Endothelial cell of umbilical vein (primary cell): ENCODE measurements around the gene PNLIPRP1. TPM values are rescaled to one million over a fixed set of nuclear protein-coding genes. Genes with fewer than 3 reads are reported as not detected.

Source experiments
- Bru-seq: library from RNA; stranded (reverse); fragments of 400-500 nt; gene quantifications from one replicate; lab custom pipeline; 2021; lab: Mats Ljungman, UMichigan
- BruChase-seq, 2 experiments: library from RNA; stranded (reverse); fragments of 400-500 nt; gene quantifications; one replicate each; lab custom pipeline; 2021; lab: Mats Ljungman, UMichigan
- BruUV-seq: library from RNA; stranded (reverse); fragments of 400-500 nt; replicated peaks from 2 replicates; lab custom pipeline; 2021; lab: Mats Ljungman, UMichigan
- CTCF ChIA-PET: fragments of 300-600, 350-600 bp; sonication (Branson Sonifier 250); formaldehyde crosslinking; loops from one replicate; lab custom pipeline; 2021; ENCODE audit warnings: antibody characterized with exemption, inconsistent platforms; lab: Charles Lee
- POLR2A ChIA-PET: fragments of 300-600, 350-600 bp; sonication (Branson Sonifier 250); formaldehyde crosslinking; loops from one replicate; lab custom pipeline; 2021; ENCODE audit warnings: antibody characterized with exemption, inconsistent platforms; lab: Charles Lee
- DNase-seq: peaks from one replicate; pipeline ENCODE4 v3.0.0-alpha.2; 2011; ENCODE audit warnings: low read depth, low spot score
- FAIRE-seq: peaks from 2 replicates; lab custom pipeline; 2011; peaks lifted over from hg19 to GRCh38; lab: Jason Lieb, UNC
- H2AFZ ChIP-seq: 2 replicates; pipeline ENCODE4 v1.6.0; 2012; ENCODE audit warnings: low read depth, low read length, control low read depth, inconsistent platforms
- H3K27ac ChIP-seq: 2 replicates; pipeline ENCODE4 v1.5.1; 2011; ENCODE audit warnings: low read depth, mild to moderate bottlenecking, control low read depth, low read length, moderate library complexity; ENCODE audit not compliant: insufficient read depth
- H3K27me3 ChIP-seq, 2 experiments: 2 replicates each; pipeline versions ENCODE4 v1.6.0 to v1.6.1; 2011; ENCODE audit warnings: low read length in 2 of 2, mixed read lengths in 1 of 2; ENCODE audit not compliant: control insufficient read depth in 2 of 2, insufficient read depth in 2 of 2
- H3K36me3 ChIP-seq, 2 experiments: 2 replicates in 1 of 2; 3 replicates in 1 of 2; pipeline ENCODE4 v1.5.1; 2011; ENCODE audit warnings: low read length in 2 of 2, mild to moderate bottlenecking in 1 of 2, moderate library complexity in 1 of 2; ENCODE audit not compliant: control insufficient read depth in 2 of 2, insufficient read depth in 2 of 2; ENCODE audit errors: extremely low read depth in 1 of 2
- H3K4me1 ChIP-seq: 3 replicates; pipeline ENCODE4 v1.5.1; 2011; ENCODE audit warnings: mild to moderate bottlenecking, low read length; ENCODE audit not compliant: control insufficient read depth, insufficient read depth; ENCODE audit errors: extremely low read depth
- H3K4me2 ChIP-seq: 2 replicates; pipeline ENCODE4 v1.6.1; 2011; ENCODE audit warnings: low read length, control low read depth, mixed read lengths; ENCODE audit not compliant: insufficient read depth
- H3K4me3 ChIP-seq, 3 experiments: fragments of 200-600 bp in 1 of 3; sonication (generic), shearing (Covaris generic) in 1 of 3; replicated peaks in 1 of 3; 2 replicates each; pipeline ENCODE4 v1.5.1; 2011 to 2016; ENCODE audit warnings: control low read depth in 3 of 3, low read length in 3 of 3, mild to moderate bottlenecking in 2 of 3, inconsistent platforms in 1 of 3, low read depth in 1 of 3, moderate library complexity in 1 of 3; ENCODE audit not compliant: insufficient read depth in 1 of 3
- H3K79me2 ChIP-seq: 2 replicates; pipeline ENCODE4 v1.6.0; 2012; ENCODE audit warnings: low read length, inconsistent platforms; ENCODE audit not compliant: control insufficient read depth, insufficient read depth
- H3K9ac ChIP-seq: replicated peaks from 2 replicates; pipeline ENCODE3; 2011; ENCODE audit warnings: low read length, control low read depth; ENCODE audit not compliant: insufficient read depth; ENCODE audit errors: extremely low read depth
- H3K9me1 ChIP-seq: replicated peaks from 3 replicates; pipeline ENCODE4 v1.6.0; 2011; ENCODE audit warnings: mild to moderate bottlenecking, low read length; ENCODE audit not compliant: control insufficient read depth, insufficient read depth; ENCODE audit errors: extremely low read depth
- H3K9me3 ChIP-seq: replicated peaks from 2 replicates; pipeline ENCODE4 v1.5.1; 2012; ENCODE audit warnings: low read length, inconsistent platforms; ENCODE audit not compliant: control insufficient read depth, insufficient read depth
- H4K20me1 ChIP-seq: replicated peaks from 2 replicates; pipeline ENCODE3; 2011; ENCODE audit warnings: mild to moderate bottlenecking, low read length; ENCODE audit not compliant: control insufficient read depth, insufficient read depth; ENCODE audit errors: extremely low read depth
- FOS ChIP-seq: IDR thresholded peaks from 2 replicates; pipeline ENCODE4 v1.6.1; 2011; ENCODE audit warnings: mild to moderate bottlenecking, low read length, moderate library complexity, borderline replicate concordance; ENCODE audit not compliant: insufficient read depth
- GATA2 ChIP-seq: IDR thresholded peaks from 2 replicates; pipeline ENCODE4 v1.7.0; 2011; ENCODE audit warnings: low read depth, mild to moderate bottlenecking, moderate library complexity, mixed read lengths, low read length; ENCODE audit not compliant: insufficient read length, insufficient read depth
- JUN ChIP-seq: IDR thresholded peaks from 2 replicates; pipeline ENCODE4 v1.6.1; 2011; ENCODE audit warnings: borderline replicate concordance, low read depth; ENCODE audit not compliant: insufficient read length, insufficient read depth
- MYC ChIP-seq: IDR thresholded peaks from one replicate; pipeline ENCODE4 v1.6.1; 2011; ENCODE audit warnings: mild to moderate bottlenecking, low read depth, low read length
- POLR2A ChIP-seq: IDR thresholded peaks from 2 replicates; pipeline ENCODE4 v1.6.1; 2012; ENCODE audit warnings: low read depth, mild to moderate bottlenecking, control low read depth, low read length
- dilution Hi-C: fragments of 300-500 bp; cut with MboI; formaldehyde crosslinking; loops from one replicate; pipeline ENCODE4 v1.15.0; 2019; ENCODE audit warnings: low sequenced_read_pairs; ENCODE audit not compliant: extremely low pct_ligation_motif_present
- intact Hi-C: fragments of 100-400 bp; cut with micrococcal nuclease; formaldehyde crosslinking; loops from one replicate; pipeline ENCODE4 v1.10.0; 2022
- long read RNA-seq: library from polyadenylated mRNA; stranded (forward); transcript quantifications from one replicate; pipeline ENCODE4 v2.0.0, GENCODE V29; 2021
- polyA minus RNA-seq, 3 experiments: library from RNA; depleted of rRNA, polyadenylated mRNA; stranded (reverse); fragments of >200 nt; gene quantifications; 1 replicate in 1 of 3; 2 replicates in 2 of 3; pipeline ENCODE4 v1.2.3, GENCODE V29; 2011
- polyA plus RNA-seq, 4 experiments: library from polyadenylated mRNA; depleted of rRNA in 3 of 4; stranded (reverse) in 3 of 4; unstranded in 1 of 4; fragments of >200 nt; gene quantifications; 2 replicates each; pipeline versions ENCODE4 v1.2.1 to v1.2.3, GENCODE V29; 2011 to 2012; ENCODE audit warnings: missing spikeins in 1 of 4
- total RNA-seq: library from RNA; stranded (reverse); gene quantifications from 2 replicates; pipeline ENCODE4 v1.2.3, GENCODE V29; 2021
- TF ChIP-seq, protein P1 (sequence below), 2 donors: IDR thresholded peaks; 1 replicate in 1 of 2; 2 replicates in 1 of 2; pipeline ENCODE4 v1.5.1; 2011; ENCODE audit warnings: low read length in 2 of 2, mild to moderate bottlenecking in 2 of 2, moderate library complexity in 2 of 2, control low read depth in 1 of 2, inconsistent platforms in 1 of 2, low read depth in 1 of 2; ENCODE audit not compliant: insufficient read depth in 1 of 2; ENCODE audit errors: extremely low read depth in 1 of 2
- TF ChIP-seq, protein P2 (sequence below): IDR thresholded peaks from 2 replicates; pipeline ENCODE4 v1.6.1; 2011; ENCODE audit not compliant: insufficient read depth, insufficient read length

PNLIPRP1 gene
- total RNA-seq = not detected in 2 replicates
- not detected in 2 replicates for polyA plus RNA-seq
- not detected in 2 replicates for polyA plus RNA-seq (2011; cell fraction: cytosol; rRNA removed)
- polyA plus RNA-seq (2011; cell fraction: nucleus; rRNA removed) = not detected in 2 replicates
- polyA plus RNA-seq (2012) = not detected in 2 replicates
- polyA minus RNA-seq = not detected in 2 replicates
- not detected for polyA minus RNA-seq (2011; cell fraction: cytosol; rRNA and poly(A)+ RNA removed)
- polyA minus RNA-seq (2011; cell fraction: nucleus; rRNA and poly(A)+ RNA removed) = not detected in 2 replicates
- not detected for Bru-seq, nascent RNA
- not detected for BruChase-seq, experiment 1, labeled RNA remaining after a 6-hour chase
- BruChase-seq, experiment 2, labeled RNA remaining after a 2-hour chase = not detected
- long read RNA-seq = 0 reads

DNA sequence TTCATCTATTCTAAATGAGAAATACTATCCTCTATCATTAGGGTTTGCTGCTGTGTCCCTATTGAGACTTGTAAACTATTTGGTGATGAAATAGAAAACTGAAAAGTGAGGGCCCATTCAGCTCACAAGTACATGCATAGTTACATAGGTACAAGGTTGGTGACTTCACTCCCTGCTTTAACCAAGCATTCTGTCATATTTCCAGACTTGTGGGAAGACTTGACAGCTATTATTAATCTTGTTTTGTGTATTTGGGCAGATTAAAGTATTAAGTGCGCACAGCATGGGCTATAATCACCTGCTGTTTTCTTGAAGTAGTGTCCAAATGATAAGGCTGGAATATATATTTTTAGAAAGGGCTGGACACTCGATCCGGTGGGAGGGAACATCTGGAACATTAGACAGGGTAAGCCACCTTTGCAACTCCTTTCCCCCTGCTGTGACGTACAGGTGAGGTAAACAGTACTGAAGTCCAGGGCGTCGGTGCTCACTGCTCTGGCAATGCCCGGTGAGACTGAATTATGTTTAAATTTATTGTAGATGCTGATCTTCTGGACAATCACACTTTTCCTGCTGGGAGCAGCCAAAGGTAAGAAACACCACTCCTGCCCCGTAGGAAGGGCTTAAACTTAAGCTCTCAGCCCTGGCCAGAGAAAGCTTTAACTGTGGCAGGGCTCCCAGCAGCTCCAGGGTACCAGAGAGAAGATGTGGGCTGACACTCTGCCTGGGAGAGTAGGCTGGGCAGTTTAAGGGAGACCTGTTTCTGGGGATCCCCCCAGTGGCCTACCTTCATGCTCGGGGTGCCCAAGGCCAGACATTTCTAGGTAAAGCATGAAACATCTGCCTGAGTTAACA lies at the start of gene PNLIPRP1:
Gene PNLIPRP1 (plus strand): TSS at position 370 of the 855 bp plus-strand sequence. CDS start 171 bp downstream, at position 541.
- Histone ChIP-seq H3K4me2 (no peak within 1 kb of the TSS), H3K27me3 (no peaks in the 10 kb centered on the region), H3K9me1 (no peaks in the 10 kb centered on the region), H3K79me2 (no peaks in the 10 kb centered on the region), H3K4me1 (no peaks in the 10 kb centered on the region), H2AFZ (no peak within 1 kb of the TSS), H4K20me1 (no peaks in the 10 kb centered on the region), H3K27ac (no peak within 1 kb of the TSS), H3K4me3 (no peak within 1 kb of the TSS), H3K9me3 (no peaks in the 10 kb centered on the region), H3K36me3 (no peaks in the 10 kb centered on the region), H3K9ac (no peak within 1 kb of the TSS)
- dilution Hi-C loops = no loop called here
- TF ChIP-seq, protein P1, sequence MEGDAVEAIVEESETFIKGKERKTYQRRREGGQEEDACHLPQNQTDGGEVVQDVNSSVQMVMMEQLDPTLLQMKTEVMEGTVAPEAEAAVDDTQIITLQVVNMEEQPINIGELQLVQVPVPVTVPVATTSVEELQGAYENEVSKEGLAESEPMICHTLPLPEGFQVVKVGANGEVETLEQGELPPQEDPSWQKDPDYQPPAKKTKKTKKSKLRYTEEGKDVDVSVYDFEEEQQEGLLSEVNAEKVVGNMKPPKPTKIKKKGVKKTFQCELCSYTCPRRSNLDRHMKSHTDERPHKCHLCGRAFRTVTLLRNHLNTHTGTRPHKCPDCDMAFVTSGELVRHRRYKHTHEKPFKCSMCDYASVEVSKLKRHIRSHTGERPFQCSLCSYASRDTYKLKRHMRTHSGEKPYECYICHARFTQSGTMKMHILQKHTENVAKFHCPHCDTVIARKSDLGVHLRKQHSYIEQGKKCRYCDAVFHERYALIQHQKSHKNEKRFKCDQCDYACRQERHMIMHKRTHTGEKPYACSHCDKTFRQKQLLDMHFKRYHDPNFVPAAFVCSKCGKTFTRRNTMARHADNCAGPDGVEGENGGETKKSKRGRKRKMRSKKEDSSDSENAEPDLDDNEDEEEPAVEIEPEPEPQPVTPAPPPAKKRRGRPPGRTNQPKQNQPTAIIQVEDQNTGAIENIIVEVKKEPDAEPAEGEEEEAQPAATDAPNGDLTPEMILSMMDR (IDR thresholded peaks at IDR 0.05; ENCODE audit: extremely low read depth in 1 of 2, insufficient read depth in 1 of 2, low read depth in 1 of 2, low read length in 2 of 2) = no peak
- TF ChIP-seq, protein P2, sequence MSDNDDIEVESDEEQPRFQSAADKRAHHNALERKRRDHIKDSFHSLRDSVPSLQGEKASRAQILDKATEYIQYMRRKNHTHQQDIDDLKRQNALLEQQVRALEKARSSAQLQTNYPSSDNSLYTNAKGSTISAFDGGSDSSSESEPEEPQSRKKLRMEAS = no peak
- TF ChIP-seq MYC (no peak), POLR2A (no peak), JUN (no peak), GATA2 (no peak), FOS (no peak)
- POLR2A ChIA-PET = no interaction called here
- no peak for DNase-seq
- CTCF ChIA-PET = no interaction called here
- no TSS peak for BruUV-seq
- FAIRE-seq = no peak
- intact Hi-C loops = no loop called here
